ENCODE measurements around the gene BICRA. TPM values are rescaled to one million over a fixed set of nuclear protein-coding genes. Genes with fewer than 3 reads are reported as not detected.

Gene BICRA
- total and polyA plus RNA-seq, 2 donors (not counting 1 experiment from before 2014, with no cell fraction given), result 14.1 to 34.7 TPM

GRCh38 chr19:47676811-47677210, 67.9 kb downstream of the BICRA start:
- CTCF ChIA-PET, result no interaction called here
- H3K27ac Mint-ChIP-seq, result no peak overlapping the region
- no peak for TF ChIP-seq CTCF (IDR thresholded peaks at IDR 0.05)
- no peak for TF ChIP-seq EZH2 (IDR thresholded peaks at IDR 0.05; ENCODE audit: borderline replicate concordance, insufficient read depth, low read depth, low read length, poor library complexity, severe bottlenecking)

GRCh38 chr19:47679251-47679900, 70.4 kb downstream of the BICRA start:
- ChIA-PET CTCF (interaction anchor here (1.8 kb wide), 1 partner anchor 33 kb away, joined by 7 read pairs; no protein-coding TSS in a partner anchor), POLR2A (no interaction called here)
- no peak overlapping the region for H3K27ac ChIP-seq (ENCODE audit: low read length in 2 of 2)
- peaks cover 0 to 14% of the 10 kb centered on the region in 2 experiments for H3K36me3 ChIP-seq (replicated peaks in 1 of 2; ENCODE audit: control extremely low read depth in 1 of 2, control insufficient read depth in 1 of 2, extremely low read depth in 1 of 2, insufficient read depth in 2 of 2, low read length in 1 of 2)
- no peak for TF ChIP-seq EZH2 (IDR thresholded peaks at IDR 0.05; ENCODE audit: borderline replicate concordance, insufficient read depth, low read depth, low read length, poor library complexity, severe bottlenecking)
- no peak for TF ChIP-seq CTCF (IDR thresholded peaks at IDR 0.05)
- ATAC-seq (ENCODE audit: low read depth) (no peak), DNase-seq (no peak)
- H3K79me2 ChIP-seq (ENCODE audit: control insufficient read depth, insufficient read depth, low read length), result no peaks in the 10 kb centered on the region
- no peaks in the 10 kb centered on the region for H3K4me1 ChIP-seq (ENCODE audit: control insufficient read depth in 2 of 2, insufficient read depth in 2 of 2, low read length in 2 of 2)
- H3K9me3 Mint-ChIP-seq (ENCODE audit: insufficient read depth), result no peaks in the 10 kb centered on the region
- H3K27me3 ChIP-seq (replicated peaks in 1 of 4; ENCODE audit: control extremely low read depth in 1 of 4, control insufficient read depth in 3 of 4, insufficient read depth in 4 of 4, low read length in 3 of 4), result no peaks in the 10 kb centered on the region
- H3K27ac Mint-ChIP-seq, result no peak overlapping the region
- 96% methylated on average over 30 of the region's 30 CpGs for WGBS (ENCODE audit: insufficient coverage)
- H3K4me1 Mint-ChIP-seq, result no peaks in the 10 kb centered on the region
- no peak overlapping the region for H3K4me2 ChIP-seq (replicated peaks; ENCODE audit: low read depth, low read length, poor library complexity, severe bottlenecking)
- H3K9me3 ChIP-seq (ENCODE audit: control extremely low read depth in 1 of 3, control insufficient read depth in 2 of 3, insufficient read depth in 1 of 3, low read length in 2 of 3), result no peaks in the 10 kb centered on the region
- H3K9ac ChIP-seq (ENCODE audit: low read length), result no peak overlapping the region
- no peaks in the 10 kb centered on the region for H3K27me3 Mint-ChIP-seq
- peaks cover 5% of the 10 kb centered on the region for H4K20me1 ChIP-seq (ENCODE audit: control insufficient read depth, insufficient read depth, low read length, poor library complexity, severe bottlenecking)
- H3K4me3 ChIP-seq (ENCODE audit: control extremely low read depth in 1 of 5, extremely low read depth in 1 of 5, insufficient read depth in 1 of 5, low read depth in 2 of 5, low read length in 4 of 5), result no peak overlapping the region
- no peak overlapping the region for H3K4me3 Mint-ChIP-seq
- intact Hi-C loops (cut with micrococcal nuclease), result no loop called here
- H2AFZ ChIP-seq (ENCODE audit: insufficient read depth, low read depth, low read length, poor library complexity, severe bottlenecking), result no peak overlapping the region

More at GRCh38 chr19:47676811-47677210, 67.9 kb downstream of the BICRA start:
- no peak overlapping the region for H2AFZ ChIP-seq (ENCODE audit: insufficient read depth, low read depth, low read length, poor library complexity, severe bottlenecking)
- Mint-ChIP-seq H3K27me3 (no peaks in the 10 kb centered on the region), H3K4me3 (no peak overlapping the region), H3K4me1 (no peaks in the 10 kb centered on the region), H3K9me3 (ENCODE audit: insufficient read depth) (no peaks in the 10 kb centered on the region)
- H3K79me2 ChIP-seq (ENCODE audit: control insufficient read depth, insufficient read depth, low read length), result no peaks in the 10 kb centered on the region
- POLR2A ChIA-PET, result no interaction called here
- WGBS (ENCODE audit: insufficient coverage), result 84% methylated on average over 6 of the region's 8 CpGs
- peaks cover 21% of the 10 kb centered on the region for H4K20me1 ChIP-seq (ENCODE audit: control insufficient read depth, insufficient read depth, low read length, poor library complexity, severe bottlenecking)
- H3K4me1 ChIP-seq (ENCODE audit: control insufficient read depth in 2 of 2, insufficient read depth in 2 of 2, low read length in 2 of 2), result no peaks in the 10 kb centered on the region
- H3K9me3 ChIP-seq (ENCODE audit: control extremely low read depth in 1 of 3, control insufficient read depth in 2 of 3, insufficient read depth in 1 of 3, low read length in 2 of 3), result no peaks in the 10 kb centered on the region
- H3K27me3 ChIP-seq (replicated peaks in 1 of 4; ENCODE audit: control extremely low read depth in 1 of 4, control insufficient read depth in 3 of 4, insufficient read depth in 4 of 4, low read length in 3 of 4), result no peaks in the 10 kb centered on the region
- no peak overlapping the region for H3K9ac ChIP-seq (ENCODE audit: low read length)
- peaks cover 0 to 26% of the 10 kb centered on the region in 2 experiments for H3K36me3 ChIP-seq (replicated peaks in 1 of 2; ENCODE audit: control extremely low read depth in 1 of 2, control insufficient read depth in 1 of 2, extremely low read depth in 1 of 2, insufficient read depth in 2 of 2, low read length in 1 of 2)
- H3K4me3 ChIP-seq (ENCODE audit: control extremely low read depth in 1 of 5, extremely low read depth in 1 of 5, insufficient read depth in 1 of 5, low read depth in 2 of 5, low read length in 4 of 5), result no peak overlapping the region
- ATAC-seq (ENCODE audit: low read depth) (no peak), DNase-seq (no peak)
- intact Hi-C loops (cut with micrococcal nuclease), result no loop called here
- no peak overlapping the region for H3K27ac ChIP-seq (ENCODE audit: low read length in 2 of 2)
- no peak overlapping the region for H3K4me2 ChIP-seq (replicated peaks; ENCODE audit: low read depth, low read length, poor library complexity, severe bottlenecking)
